Stimulated activated memory B cell treated with anti-CD40 and anti-IgM and Interleukin-4, amounts not matched to agents 10 μg/mL and 1 μg/mL and 100 μg/mL, for 72 hours (primary cell): ENCODE data around the gene TLCD2.

Experiments
- ATAC-seq: fragments of 150-1000 bp; cut with Tn5 transposase; 2 replicates; pipeline ENCODE4 v1.10.0; 2021
- H3K27ac Mint-ChIP-seq: one replicate; pipeline ENCODE4 v1.8.0; 2022; ENCODE audit warnings: mild to moderate bottlenecking, mixed read lengths
- H3K27me3 Mint-ChIP-seq: one replicate; pipeline ENCODE4 v1.8.0; 2022; ENCODE audit warnings: mixed read lengths
- H3K36me3 Mint-ChIP-seq: one replicate; pipeline ENCODE4 v1.8.0; 2022; ENCODE audit warnings: mixed read lengths
- H3K4me1 Mint-ChIP-seq: one replicate; pipeline ENCODE4 v1.8.0; 2022; ENCODE audit warnings: mixed read lengths
- H3K4me3 Mint-ChIP-seq: one replicate; pipeline ENCODE4 v1.8.0; 2022; ENCODE audit warnings: mild to moderate bottlenecking, moderate library complexity, mixed read lengths
- H3K9me3 Mint-ChIP-seq: one replicate; pipeline ENCODE4 v1.8.0; 2022; ENCODE audit warnings: mixed read lengths

The TLCD2 gene, protein sequence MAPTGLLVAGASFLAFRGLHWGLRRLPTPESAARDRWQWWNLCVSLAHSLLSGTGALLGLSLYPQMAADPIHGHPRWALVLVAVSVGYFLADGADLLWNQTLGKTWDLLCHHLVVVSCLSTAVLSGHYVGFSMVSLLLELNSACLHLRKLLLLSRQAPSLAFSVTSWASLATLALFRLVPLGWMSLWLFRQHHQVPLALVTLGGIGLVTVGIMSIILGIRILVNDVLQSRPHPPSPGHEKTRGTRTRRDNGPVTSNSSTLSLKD

DNA sequence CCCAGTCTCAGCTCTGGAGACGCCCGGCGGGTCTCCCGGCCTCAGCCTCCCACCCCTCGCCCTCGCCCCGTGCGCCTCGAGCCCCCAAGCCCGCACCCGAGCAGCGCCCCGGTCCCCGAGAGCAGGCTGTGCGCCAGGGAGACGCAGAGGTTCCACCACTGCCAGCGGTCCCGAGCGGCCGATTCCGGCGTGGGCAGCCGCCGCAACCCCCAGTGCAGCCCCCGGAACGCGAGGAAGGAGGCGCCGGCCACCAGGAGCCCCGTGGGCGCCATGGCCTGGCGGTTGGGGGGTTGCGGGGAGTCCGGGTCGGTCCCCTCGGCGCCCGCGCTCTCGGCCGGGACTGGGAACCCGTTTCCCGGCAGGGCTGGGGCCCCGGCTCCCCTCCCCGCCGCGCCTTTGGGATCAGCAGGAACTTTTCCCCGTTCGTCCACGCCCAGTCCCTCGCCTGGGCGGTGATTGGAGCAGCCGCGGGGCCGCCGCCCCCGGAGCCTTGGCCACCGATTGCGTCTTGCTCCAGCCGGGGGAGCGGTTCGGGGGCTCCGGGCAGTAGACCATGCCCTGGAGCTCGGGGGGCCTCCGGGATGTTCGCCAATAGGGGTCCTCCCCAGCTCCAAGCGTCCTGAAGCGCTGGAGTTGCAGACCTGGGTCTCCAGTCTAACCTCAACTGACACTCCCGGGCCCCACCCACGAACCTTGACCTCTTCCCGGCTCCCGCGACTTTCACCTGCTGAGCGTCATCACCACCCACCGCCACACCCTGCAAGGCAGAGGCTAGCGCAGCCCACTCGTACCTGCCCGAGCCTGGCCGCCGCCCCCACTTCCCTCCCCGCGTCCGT lies at the start of gene TLCD2:
TSS of gene TLCD2 (minus strand) at position 407 of the 836 bp plus-strand sequence. CDS start at position 272, 135 bp downstream.
- ATAC-seq = peak; percentile 57
- peaks cover 44% of the 10 kb centered on the region for H3K36me3 Mint-ChIP-seq
- H3K27ac Mint-ChIP-seq = no peak within 1 kb of the TSS
- peaks cover 77% of the 10 kb centered on the region for H3K27me3 Mint-ChIP-seq
- peaks cover 27% of the 10 kb centered on the region for H3K4me1 Mint-ChIP-seq
- peak within 1 kb of the TSS; percentile 60 for H3K4me3 Mint-ChIP-seq
- H3K9me3 Mint-ChIP-seq = no peaks in the 10 kb centered on the region

DNA sequence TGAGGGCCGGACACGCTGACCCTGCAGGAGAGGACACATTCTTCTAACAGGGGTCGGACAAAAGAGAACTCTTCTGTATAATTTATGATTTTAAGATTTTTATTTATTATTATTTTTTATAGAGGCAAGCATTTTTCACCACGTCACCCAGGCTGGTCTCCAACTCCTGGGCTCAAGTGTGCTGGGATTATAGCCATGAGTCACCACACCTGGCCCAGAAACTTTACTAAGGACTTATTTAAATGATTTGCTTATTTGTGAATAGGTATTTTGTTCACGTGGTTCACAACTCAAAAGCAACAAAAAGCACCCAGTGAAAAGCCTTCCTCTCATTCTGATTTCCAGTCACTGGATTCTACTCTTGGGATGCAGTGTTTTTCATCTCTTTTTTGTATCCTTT lies 49.4 kb upstream of the TLCD2 start:
- Mint-ChIP-seq H3K36me3 (no peaks in the 10 kb centered on the region), H3K9me3 (no peaks in the 10 kb centered on the region), H3K27ac (no peak overlapping the region), H3K4me3 (no peak overlapping the region), H3K4me1 (peaks cover 42% of the 10 kb centered on the region), H3K27me3 (peaks cover 9% of the 10 kb centered on the region)
- no peak for ATAC-seq

DNA sequence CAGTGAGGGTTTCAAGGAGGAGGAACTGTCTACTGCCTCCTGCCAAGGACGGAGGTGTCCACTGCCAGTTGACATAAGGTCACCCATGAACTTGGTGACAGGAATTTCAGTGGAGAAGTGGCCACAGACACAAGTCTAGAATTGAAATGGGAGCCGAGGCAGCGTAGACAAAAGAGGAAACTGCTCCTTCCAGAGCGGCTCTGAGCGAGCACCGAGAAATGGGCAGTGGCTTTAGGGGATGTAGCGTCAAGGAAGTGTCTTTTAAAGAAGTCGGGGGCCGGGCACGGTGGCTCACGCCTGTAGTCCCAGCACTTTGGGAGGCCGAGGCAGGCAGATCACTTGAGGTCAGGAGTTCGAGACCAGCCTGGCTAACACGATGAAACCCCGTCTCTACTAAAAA lies 48.6 kb upstream of the TLCD2 start:
- Mint-ChIP-seq H3K27ac (peak overlapping the region; percentile 68), H3K4me3 (no peak overlapping the region)
- no peak for ATAC-seq

DNA sequence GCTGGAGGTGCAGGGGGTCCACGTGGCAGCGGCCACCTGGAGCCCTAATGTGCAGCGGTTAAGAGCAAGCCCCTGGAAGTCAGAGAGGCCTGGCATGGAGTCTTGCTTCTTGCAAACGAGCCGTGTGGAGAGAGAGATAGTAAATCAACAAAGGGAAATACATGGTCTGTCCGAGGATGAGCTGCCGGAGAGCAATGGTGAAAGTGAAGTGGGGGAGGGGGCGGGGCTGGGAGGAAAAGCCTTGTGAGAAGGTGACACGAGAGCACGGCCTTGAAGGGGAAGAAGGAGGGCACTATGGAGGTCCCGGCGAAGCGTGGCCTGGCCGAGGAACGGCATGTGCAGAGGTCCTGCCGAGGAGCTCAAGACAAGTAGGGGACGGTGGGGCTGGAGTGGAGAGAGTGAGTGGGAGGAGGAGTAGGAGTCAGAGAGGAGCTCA lies 45.7 kb upstream of the TLCD2 start:
- peaks cover 19% of the 10 kb centered on the region for H3K4me1 Mint-ChIP-seq
- H3K9me3 Mint-ChIP-seq = no peaks in the 10 kb centered on the region
- no peak overlapping the region for H3K4me3 Mint-ChIP-seq
- H3K27me3 Mint-ChIP-seq = peaks cover 9% of the 10 kb centered on the region
- peak overlapping the region; percentile 3 for H3K27ac Mint-ChIP-seq
- H3K36me3 Mint-ChIP-seq = no peaks in the 10 kb centered on the region
- no peak for ATAC-seq

More for the DNA sequence above, 48.6 kb upstream of the TLCD2 start:
- no peaks in the 10 kb centered on the region for H3K9me3 Mint-ChIP-seq
- H3K4me1 Mint-ChIP-seq = peaks cover 35% of the 10 kb centered on the region
- H3K36me3 Mint-ChIP-seq = no peaks in the 10 kb centered on the region
- H3K27me3 Mint-ChIP-seq = peaks cover 9% of the 10 kb centered on the region

DNA sequence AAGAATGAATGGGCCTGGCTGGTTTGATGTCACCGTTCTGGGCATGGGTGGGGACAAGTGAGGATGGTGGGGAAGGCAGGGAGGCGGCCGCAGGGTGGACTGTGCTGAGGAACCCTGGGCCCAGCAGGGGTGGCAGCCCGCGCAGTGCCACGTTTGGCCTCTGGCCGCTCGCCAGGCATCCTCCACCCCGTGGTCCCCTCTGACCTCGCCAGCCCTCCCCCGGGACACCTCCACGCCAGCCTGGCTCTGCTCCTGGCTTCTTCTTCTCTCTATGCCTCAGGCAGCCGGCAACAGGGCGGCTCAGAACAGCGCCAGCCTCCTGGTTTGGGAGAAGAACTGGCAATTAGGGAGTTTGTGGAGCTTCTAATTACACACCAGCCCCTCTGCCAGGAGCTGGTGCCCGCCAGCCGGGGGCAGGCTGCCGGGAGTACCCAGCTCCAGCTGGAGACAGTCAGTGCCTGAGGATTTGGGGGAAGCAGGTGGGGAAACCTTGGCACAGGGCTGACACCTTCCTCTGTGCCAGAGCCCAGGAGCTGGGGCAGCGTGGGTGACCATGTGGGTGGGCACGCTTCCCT lies 45.2 kb upstream of the TLCD2 start:
- Mint-ChIP-seq H3K4me3 (no peak overlapping the region), H3K36me3 (no peaks in the 10 kb centered on the region), H3K9me3 (no peaks in the 10 kb centered on the region), H3K4me1 (peaks cover 19% of the 10 kb centered on the region), H3K27ac (peak overlapping the region; percentile 3), H3K27me3 (peaks cover 9% of the 10 kb centered on the region)
- peak; percentile 52 for ATAC-seq

DNA sequence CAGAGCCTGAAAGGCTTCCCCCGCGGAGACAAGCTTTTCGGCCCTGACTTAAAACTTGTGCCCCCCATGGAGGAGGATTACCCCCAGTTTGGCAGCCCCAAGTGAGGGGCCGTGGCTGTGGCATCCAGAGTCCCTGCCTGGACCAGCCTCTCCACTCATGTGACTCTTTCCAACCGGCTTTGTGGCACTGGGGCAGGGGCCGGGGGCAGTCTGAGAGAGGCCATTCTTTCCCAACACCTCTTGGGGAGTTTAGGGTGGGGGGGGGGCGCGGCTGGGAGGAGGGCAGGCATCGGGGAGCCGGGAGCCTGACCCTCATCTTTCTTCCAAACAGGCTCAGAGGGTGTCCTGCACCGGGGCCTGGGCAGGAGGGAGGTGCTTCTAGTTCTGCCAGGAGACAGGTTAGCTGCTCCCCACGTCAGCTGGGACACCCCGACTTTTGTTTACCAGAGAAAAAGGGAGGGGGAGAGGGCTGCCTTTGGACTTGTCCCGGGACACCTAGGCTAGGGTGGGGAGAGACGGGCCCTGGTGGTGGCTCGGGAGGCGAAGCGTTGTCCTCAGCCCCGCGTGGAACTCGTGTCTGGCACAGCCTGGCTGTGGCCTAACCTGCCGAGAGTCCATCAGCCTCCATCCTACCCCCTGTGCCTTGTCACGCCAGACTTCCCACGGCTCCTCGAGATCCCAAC lies 44.4 kb upstream of the TLCD2 start:
- no peak overlapping the region for H3K4me3 Mint-ChIP-seq
- no peaks in the 10 kb centered on the region for H3K9me3 Mint-ChIP-seq
- peaks cover 19% of the 10 kb centered on the region for H3K4me1 Mint-ChIP-seq
- no peaks in the 10 kb centered on the region for H3K36me3 Mint-ChIP-seq
- ATAC-seq = no peak
- H3K27ac Mint-ChIP-seq = peak overlapping the region; percentile 3
- peaks cover 9% of the 10 kb centered on the region for H3K27me3 Mint-ChIP-seq

DNA sequence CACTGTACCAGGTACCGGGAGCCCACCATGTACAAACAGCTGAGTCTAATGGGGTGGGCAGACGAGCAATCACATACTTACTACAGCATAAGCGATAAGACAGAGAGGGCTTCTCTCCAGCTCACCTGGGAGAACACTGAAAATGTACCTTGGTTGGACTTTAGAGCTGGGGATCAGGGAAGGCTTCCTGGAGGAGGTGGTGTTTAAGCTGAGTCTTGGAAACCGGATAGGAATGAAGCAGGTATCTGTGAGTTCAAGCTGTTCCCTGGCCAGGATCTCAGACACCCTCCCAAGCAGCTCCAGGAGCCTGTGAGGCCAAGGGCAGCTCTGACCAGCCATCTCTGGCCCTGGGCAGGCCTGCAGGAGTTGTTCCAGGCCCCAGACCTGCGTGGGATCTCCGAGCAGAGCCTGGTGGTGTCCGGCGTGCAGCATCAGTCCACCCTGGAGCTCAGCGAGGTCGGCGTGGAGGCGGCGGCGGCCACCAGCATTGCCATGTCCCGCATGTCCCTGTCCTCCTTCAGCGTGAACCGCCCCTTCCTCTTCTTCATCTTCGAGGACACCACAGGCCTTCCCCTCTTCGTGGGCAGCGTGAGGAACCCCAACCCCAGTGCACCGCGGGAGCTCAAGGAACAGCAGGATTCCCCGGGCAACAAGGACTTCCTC lies 43.7 kb upstream of the TLCD2 start:
- Mint-ChIP-seq H3K36me3 (no peaks in the 10 kb centered on the region), H3K4me3 (no peak overlapping the region), H3K9me3 (no peaks in the 10 kb centered on the region), H3K27ac (no peak overlapping the region), H3K4me1 (peaks cover 18% of the 10 kb centered on the region), H3K27me3 (peaks cover 8% of the 10 kb centered on the region)
- ATAC-seq = no peak

DNA sequence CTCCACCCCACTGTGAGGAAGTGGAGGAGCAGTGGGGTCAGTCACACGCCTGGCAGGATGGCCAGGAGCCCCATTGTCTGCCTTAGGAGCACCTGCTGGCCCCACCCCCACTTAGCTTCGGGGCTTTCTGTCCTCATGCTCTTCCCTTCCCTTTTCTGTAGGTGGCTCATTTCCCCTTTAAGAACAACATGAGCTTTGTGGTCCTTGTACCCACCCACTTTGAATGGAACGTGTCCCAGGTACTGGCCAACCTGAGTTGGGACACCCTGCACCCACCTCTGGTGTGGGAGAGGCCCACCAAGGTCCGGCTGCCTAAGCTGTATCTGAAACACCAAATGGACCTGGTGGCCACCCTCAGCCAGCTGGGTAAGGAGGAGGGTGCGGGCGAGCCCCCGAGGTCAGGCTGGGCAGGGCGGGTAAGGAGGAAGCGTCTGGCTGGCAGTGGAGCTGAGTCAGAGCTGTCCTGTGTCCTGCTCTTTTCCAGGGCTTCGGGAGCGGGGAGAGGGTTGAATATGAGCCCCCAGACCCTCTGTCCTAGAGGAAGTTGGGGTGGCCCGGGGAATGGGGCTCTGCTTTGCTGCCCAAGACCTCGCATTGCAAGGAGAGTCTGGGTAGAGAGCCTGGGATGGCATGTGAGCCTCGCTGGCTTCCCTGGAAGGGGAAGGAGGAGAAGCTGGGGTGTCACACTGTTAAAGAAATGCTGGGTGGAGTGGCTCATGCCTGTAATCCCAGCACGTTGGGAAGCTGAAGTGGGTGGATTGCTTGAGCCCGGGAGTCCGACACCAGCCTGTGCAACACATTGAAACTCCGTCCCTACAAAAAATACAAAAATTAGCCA lies 42.5 kb upstream of the TLCD2 start:
- Mint-ChIP-seq H3K27me3 (no peaks in the 10 kb centered on the region), H3K9me3 (no peaks in the 10 kb centered on the region), H3K4me1 (peaks cover 10% of the 10 kb centered on the region), H3K4me3 (peak overlapping the region; percentile 63), H3K36me3 (no peaks in the 10 kb centered on the region), H3K27ac (peak overlapping the region; percentile 79)
- peak; percentile 74 for ATAC-seq

DNA sequence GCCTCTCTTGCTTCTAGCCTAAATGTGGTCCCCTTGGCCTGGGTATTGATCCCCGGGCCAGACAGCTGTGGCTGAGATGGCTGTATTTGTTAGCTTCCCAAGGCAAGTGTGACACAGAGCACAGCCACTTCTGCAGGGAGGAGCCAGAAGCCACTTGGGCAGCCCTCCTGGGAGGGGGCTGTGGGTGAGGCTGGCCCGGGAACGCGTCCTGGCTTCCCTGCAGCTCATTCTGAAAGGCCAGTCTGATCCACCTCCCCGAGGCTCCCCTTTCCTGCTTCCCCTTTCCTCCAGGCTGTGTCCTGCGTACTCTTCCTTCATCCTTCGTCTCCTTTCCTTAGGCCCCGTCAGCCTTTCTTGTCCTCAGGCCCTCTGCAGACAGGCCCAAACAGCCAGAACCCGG lies 40.5 kb upstream of the TLCD2 start:
- Mint-ChIP-seq H3K27ac (no peak overlapping the region), H3K9me3 (no peaks in the 10 kb centered on the region), H3K4me3 (no peak overlapping the region)

DNA sequence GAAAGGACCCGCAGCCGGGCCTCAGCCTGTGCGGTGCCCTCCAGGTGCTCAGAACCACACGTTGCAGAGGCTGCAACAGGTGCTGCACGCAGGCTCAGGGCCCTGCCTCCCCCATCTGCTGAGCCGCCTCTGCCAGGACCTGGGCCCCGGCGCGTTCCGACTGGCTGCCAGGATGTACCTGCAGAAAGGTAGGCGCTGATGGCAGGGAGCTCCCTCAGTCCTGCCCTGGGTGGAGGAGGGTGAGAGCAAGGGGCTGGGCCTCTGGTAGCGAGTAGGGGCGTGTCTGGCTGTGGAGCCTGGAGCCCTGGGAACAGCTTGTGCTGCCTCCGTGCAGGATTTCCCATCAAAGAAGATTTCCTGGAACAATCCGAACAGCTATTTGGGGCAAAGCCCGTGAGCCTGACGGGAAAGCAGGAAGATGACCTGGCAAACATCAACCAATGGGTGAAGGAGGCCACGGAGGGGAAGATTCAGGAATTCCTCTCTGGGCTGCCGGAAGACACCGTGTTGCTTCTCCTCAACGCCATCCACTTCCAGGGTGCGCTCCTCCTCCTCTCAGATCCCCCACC lies 36.9 kb upstream of the TLCD2 start:
- H3K36me3 Mint-ChIP-seq = no peaks in the 10 kb centered on the region
- no peaks in the 10 kb centered on the region for H3K27me3 Mint-ChIP-seq
- no peak overlapping the region for H3K27ac Mint-ChIP-seq
- H3K4me1 Mint-ChIP-seq = peaks cover 1% of the 10 kb centered on the region
- H3K9me3 Mint-ChIP-seq = no peaks in the 10 kb centered on the region
- ATAC-seq = no peak
- H3K4me3 Mint-ChIP-seq = no peak overlapping the region

More for the DNA sequence above, 40.5 kb upstream of the TLCD2 start:
- ATAC-seq = no peak
- Mint-ChIP-seq H3K4me1 (peaks cover 10% of the 10 kb centered on the region), H3K36me3 (no peaks in the 10 kb centered on the region), H3K27me3 (no peaks in the 10 kb centered on the region)

DNA sequence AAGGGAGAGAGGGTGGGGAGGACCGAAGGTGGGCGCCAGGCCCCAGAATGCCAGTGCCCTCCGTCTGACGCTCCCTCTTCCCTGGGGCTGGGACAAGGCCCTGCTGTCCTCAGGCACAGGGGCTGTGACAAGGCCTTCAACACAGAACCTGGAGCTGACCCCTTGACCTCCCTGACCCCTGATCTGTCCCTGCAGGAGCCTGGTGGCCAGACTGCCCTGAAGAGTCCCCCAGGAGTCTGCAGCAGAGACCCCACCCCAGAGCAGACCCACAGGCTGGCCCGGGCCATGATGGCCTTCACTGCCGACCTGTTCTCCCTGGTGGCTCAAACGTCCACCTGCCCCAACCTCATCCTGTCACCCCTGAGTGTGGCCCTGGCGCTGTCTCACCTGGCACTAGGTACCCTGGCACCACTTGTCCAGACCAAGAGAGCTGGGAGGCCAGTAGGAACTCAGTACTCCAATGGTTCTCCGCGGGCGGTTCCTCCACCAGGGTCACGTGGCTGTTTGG lies 35.4 kb upstream of the TLCD2 start:
- Mint-ChIP-seq H3K27ac (no peak overlapping the region), H3K9me3 (no peaks in the 10 kb centered on the region), H3K36me3 (no peaks in the 10 kb centered on the region), H3K4me1 (no peaks in the 10 kb centered on the region), H3K27me3 (no peaks in the 10 kb centered on the region), H3K4me3 (no peak overlapping the region)
- no peak for ATAC-seq

DNA sequence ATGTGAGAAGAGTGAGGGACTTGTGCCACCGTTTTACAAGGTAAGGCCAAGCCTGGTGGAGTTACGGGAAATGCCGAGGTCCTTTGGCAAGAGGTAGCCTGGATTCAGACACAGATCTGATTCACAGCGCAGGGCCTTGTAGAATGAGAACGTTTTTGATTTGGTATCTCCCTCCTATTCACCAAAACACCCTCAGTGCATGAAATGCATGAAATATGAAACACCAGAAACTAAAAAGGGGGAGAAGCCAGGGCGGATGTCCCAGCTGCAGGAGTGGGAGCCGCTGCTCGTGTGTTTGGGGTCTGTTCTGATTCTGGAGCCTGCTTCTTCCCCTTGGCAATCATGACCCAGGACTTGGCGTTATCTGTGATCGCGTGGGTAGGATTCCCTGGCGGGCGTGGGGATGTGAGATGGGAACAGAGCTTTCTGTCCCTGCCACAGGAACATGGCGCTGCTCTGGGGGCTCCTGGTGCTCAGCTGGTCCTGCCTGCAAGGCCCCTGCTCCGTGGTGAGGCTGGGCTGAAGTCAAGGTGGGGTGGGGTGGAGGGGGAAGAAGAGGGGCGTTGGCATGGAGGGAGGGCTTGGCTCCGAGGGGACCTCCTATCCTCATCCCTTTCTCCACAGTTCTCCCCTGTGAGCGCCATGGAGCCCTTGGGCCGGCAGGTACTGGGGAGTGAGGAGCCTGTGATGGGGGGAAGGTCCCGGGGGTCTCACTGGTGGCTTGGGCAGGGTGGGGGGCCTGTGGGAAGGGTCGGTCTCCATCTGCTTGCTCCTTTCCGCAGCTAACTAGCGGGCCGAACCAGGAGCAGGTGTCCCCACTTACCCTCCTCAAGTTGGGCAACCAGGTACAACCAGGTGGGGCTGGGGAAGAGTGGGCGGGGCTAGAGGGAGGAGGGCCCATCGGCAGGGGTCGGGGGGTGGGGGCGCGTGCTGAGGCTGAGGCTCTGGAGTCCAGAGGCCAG lies 34.7 kb upstream of the TLCD2 start:
- peak; percentile 27 for ATAC-seq
- Mint-ChIP-seq H3K4me3 (no peak overlapping the region), H3K9me3 (no peaks in the 10 kb centered on the region), H3K4me1 (no peaks in the 10 kb centered on the region), H3K27ac (no peak overlapping the region), H3K27me3 (no peaks in the 10 kb centered on the region), H3K36me3 (no peaks in the 10 kb centered on the region)

DNA sequence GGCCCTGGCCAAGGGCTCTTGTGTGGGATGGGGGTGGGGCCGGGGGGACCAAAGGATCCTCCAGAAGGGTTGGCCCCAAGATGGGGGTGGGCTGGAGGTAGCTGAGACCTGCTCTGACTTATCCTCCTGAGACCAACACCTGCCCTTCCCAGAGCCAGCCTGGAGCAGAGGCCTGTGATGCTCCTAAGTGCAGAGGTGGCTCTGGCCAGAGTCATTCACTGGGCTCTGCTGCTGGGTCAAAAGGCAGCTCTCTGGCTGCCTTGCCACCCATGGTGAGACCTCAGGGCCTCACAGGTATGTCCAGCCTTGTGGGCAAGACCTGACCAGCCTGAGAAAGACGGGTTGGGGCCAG lies 32.9 kb upstream of the TLCD2 start:
- H3K4me3 Mint-ChIP-seq = no peak overlapping the region
- peak; percentile 39 for ATAC-seq
- H3K4me1 Mint-ChIP-seq = no peaks in the 10 kb centered on the region

More for the DNA sequence above, 32.9 kb upstream of the TLCD2 start:
- Mint-ChIP-seq H3K27ac (no peak overlapping the region), H3K9me3 (no peaks in the 10 kb centered on the region), H3K36me3 (peaks cover 7% of the 10 kb centered on the region), H3K27me3 (no peaks in the 10 kb centered on the region)
